OCI-LY1 (cell line): Measurements from ENCODE around the gene ENDOG.
A peak's percentile ranks its signal among the peaks of the same experiment; 100 is the strongest.

Experiments
- H2AFZ ChIP-seq: fragments of 200-600 bp; sonication (generic), shearing (Covaris generic); 2 replicates; pipeline ENCODE4 v1.6.0; 2014; ENCODE audit warnings: antibody characterized with exemption, mild to moderate bottlenecking, low read length
- H3F3A ChIP-seq: fragments of 200-600 bp; sonication (generic), shearing (Covaris generic); 2 replicates; pipeline ENCODE4 v1.6.0; 2014; ENCODE audit warnings: mild to moderate bottlenecking, antibody characterized with exemption, low read length, moderate library complexity; ENCODE audit not compliant: insufficient read depth
- H3K27ac ChIP-seq: fragments of 200-600 bp; sonication (generic); 2 replicates; pipeline ENCODE4 v1.5.1; 2014; ENCODE audit warnings: low read length, mixed run types, mild to moderate bottlenecking, low read depth; ENCODE audit not compliant: poor library complexity, severe bottlenecking
- H3K27me3 ChIP-seq: fragments of 200-600 bp; sonication (generic); 2 replicates; pipeline ENCODE4 v1.6.0; 2014; ENCODE audit warnings: antibody characterized with exemption, mild to moderate bottlenecking, low read length, moderate library complexity; ENCODE audit not compliant: insufficient read depth
- H3K36me3 ChIP-seq: fragments of 200-600 bp; sonication (generic); 2 replicates; pipeline ENCODE4 v1.6.1; 2014; ENCODE audit warnings: mild to moderate bottlenecking, antibody characterized with exemption, low read length, moderate library complexity, mixed read lengths; ENCODE audit not compliant: insufficient read depth
- H3K4me1 ChIP-seq: fragments of 200-600 bp; sonication (generic); 2 replicates; pipeline ENCODE4 v1.5.1; 2014; ENCODE audit warnings: mild to moderate bottlenecking, low read length, moderate library complexity; ENCODE audit not compliant: insufficient read depth, severe bottlenecking
- H3K4me2 ChIP-seq: fragments of 200-600 bp; sonication (generic), shearing (Covaris generic); 2 replicates; pipeline ENCODE4 v1.6.1; 2014; ENCODE audit warnings: low read length
- H3K4me3 ChIP-seq: fragments of 200-600 bp; sonication (generic); 2 replicates; pipeline ENCODE4 v1.5.1; 2014; ENCODE audit warnings: low read length, low read depth, mild to moderate bottlenecking, mixed read lengths; ENCODE audit not compliant: poor library complexity, severe bottlenecking
- H3K79me2 ChIP-seq: fragments of 200-600 bp; shearing (Covaris generic); 2 replicates; pipeline ENCODE4 v1.6.1; 2016; ENCODE audit warnings: mixed run types, low read length, mixed read lengths; ENCODE audit not compliant: insufficient read depth
- H3K9ac ChIP-seq: fragments of 200-600 bp; sonication (generic), shearing (Covaris generic); 2 replicates; pipeline ENCODE4 v1.6.1; 2014; ENCODE audit warnings: mild to moderate bottlenecking, low read length, mixed read lengths
- H3K9me2 ChIP-seq: fragments of 200-600 bp; sonication (generic), shearing (Covaris generic); 2 replicates; pipeline ENCODE4 v1.6.1; 2014; ENCODE audit warnings: low read depth, mild to moderate bottlenecking, low read length, mixed read lengths
- H3K9me3 ChIP-seq: fragments of 200-600 bp; shearing (Covaris generic); 2 replicates; pipeline ENCODE4 v1.6.1; 2014; ENCODE audit warnings: low read length, mixed read lengths
- H4K20me1 ChIP-seq: fragments of 200-600 bp; sonication (generic), shearing (Covaris generic); 2 replicates; pipeline ENCODE4 v1.6.0; 2016; ENCODE audit warnings: mild to moderate bottlenecking, low read length; ENCODE audit not compliant: insufficient read depth
- EZH2 ChIP-seq: fragments of 200-600 bp; sonication (generic), shearing (Covaris generic); IDR thresholded peaks from 2 replicates; pipeline ENCODE4 v1.8.0; 2017; ENCODE audit warnings: borderline replicate concordance, mixed run types, mild to moderate bottlenecking, antibody characterized with exemption, low read length, moderate library complexity, mixed read lengths
- TF ChIP-seq, protein P1 (sequence below): fragments of 200-600 bp; sonication (generic), shearing (Covaris generic); IDR thresholded peaks from 2 replicates; pipeline ENCODE4 v1.5.1; 2017; ENCODE audit warnings: mild to moderate bottlenecking, antibody characterized with exemption, low read length, moderate library complexity, mixed read lengths

ENDOG gene

DNA sequence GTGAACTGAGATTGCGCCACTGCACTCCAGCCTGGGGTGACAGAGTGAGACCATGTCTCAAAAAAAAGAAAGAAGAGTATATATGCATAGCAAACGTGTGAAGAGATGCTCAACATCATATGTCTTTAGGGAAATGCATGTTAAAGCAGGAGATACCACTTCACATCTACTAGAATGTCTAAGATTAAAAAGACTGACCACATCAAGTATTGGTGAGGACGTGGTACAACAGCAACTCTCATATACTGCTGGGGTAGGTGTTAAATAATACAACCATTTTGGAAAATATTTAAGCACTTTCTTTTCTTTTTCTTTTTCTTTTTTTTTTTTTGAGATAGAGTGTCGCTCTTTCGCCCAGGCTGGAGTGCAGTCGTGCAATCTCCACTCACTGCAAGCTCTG, 32.9 kb upstream of the ENDOG start:
- Histone ChIP-seq H3F3A (no peaks in the 10 kb centered on the region), H3K4me3 (no peak overlapping the region), H3K27me3 (no peaks in the 10 kb centered on the region), H3K4me1 (peaks cover 23% of the 10 kb centered on the region), H3K79me2 (peaks cover 6% of the 10 kb centered on the region; the same call in 1 of the 2 replicates), H3K36me3 (peaks cover 4% of the 10 kb centered on the region; the same call in 1 of the 2 replicates), H3K9ac (no peak overlapping the region), H3K27ac (no peak overlapping the region), H3K9me2 (no peaks in the 10 kb centered on the region), H3K4me2 (no peak overlapping the region), H3K9me3 (peaks cover 10% of the 10 kb centered on the region; the same call in 1 of the 2 replicates), H4K20me1 (no peaks in the 10 kb centered on the region), H2AFZ (no peak overlapping the region)
- TF ChIP-seq, protein P1, sequence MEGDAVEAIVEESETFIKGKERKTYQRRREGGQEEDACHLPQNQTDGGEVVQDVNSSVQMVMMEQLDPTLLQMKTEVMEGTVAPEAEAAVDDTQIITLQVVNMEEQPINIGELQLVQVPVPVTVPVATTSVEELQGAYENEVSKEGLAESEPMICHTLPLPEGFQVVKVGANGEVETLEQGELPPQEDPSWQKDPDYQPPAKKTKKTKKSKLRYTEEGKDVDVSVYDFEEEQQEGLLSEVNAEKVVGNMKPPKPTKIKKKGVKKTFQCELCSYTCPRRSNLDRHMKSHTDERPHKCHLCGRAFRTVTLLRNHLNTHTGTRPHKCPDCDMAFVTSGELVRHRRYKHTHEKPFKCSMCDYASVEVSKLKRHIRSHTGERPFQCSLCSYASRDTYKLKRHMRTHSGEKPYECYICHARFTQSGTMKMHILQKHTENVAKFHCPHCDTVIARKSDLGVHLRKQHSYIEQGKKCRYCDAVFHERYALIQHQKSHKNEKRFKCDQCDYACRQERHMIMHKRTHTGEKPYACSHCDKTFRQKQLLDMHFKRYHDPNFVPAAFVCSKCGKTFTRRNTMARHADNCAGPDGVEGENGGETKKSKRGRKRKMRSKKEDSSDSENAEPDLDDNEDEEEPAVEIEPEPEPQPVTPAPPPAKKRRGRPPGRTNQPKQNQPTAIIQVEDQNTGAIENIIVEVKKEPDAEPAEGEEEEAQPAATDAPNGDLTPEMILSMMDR = no peak
- no peak for TF ChIP-seq EZH2

DNA sequence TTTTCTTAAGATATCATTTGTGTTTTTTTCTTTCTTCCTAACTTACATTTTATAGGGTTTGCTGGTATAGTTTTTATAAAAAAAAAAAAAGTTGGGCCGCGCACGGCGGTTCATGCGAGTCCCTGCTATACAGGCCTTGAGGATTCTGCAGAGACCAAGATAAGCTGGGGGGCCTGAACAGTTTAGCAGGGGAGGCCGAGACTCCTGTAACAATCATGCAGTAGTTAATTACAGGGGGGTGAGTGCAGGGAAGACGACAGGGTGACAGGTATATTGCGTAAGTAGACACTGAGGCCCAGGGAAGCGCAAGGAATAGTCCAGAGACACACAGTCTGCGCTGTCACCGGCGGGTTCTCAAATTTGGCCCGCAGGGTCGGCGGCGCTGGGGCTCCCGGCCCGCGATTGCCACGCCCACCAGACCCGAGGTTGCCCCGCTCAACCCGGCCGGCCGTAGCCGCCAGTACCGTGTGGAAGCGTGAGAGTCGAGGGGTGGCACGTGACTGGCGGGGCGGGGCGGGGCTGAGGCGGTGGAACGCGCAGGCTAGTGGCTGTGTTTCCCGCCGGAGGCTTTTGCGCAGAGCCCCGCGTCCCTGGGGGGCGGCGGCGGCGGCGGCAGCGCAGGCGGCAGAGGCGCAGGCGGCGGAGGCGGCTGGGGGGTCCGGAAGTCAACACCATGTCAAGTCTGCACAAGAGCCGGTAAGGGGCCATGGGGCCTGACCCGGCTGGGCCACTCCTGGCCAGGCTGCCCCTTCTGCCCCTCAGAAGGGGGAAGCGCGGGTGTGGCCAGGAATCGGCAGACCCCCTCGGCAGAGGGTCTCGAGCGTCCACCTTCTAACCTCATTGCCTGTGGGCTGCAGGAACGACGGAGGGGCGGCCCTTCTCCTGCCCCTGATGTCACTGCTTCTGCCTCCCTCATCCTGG, 31.4 kb upstream of the ENDOG start, which contains the start of gene TBC1D13:
Gene TBC1D13 (plus strand): TSS at position 573 of the 921 bp plus-strand sequence. CDS start 101 bp downstream, at position 674.
- Histone ChIP-seq H3K4me2 (peak within 1 kb of the TSS; percentile 89), H2AFZ (peak within 1 kb of the TSS; percentile 87), H4K20me1 (no peaks in the 10 kb centered on the region), H3K4me1 (peaks cover 23% of the 10 kb centered on the region), H3K9ac (peak within 1 kb of the TSS; percentile 83), H3K27ac (peak within 1 kb of the TSS; percentile 43), H3K9me3 (peaks cover 5% of the 10 kb centered on the region; the same call in 1 of the 2 replicates), H3K36me3 (peaks cover 12% of the 10 kb centered on the region; the same call in 1 of the 2 replicates), H3K27me3 (no peaks in the 10 kb centered on the region), H3K79me2 (peaks cover 6% of the 10 kb centered on the region; the same call in 1 of the 2 replicates), H3K4me3 (peak within 1 kb of the TSS; percentile 82), H3F3A (no peaks in the 10 kb centered on the region), H3K9me2 (no peaks in the 10 kb centered on the region)
- TF ChIP-seq, protein P1 = no peak
- no peak for TF ChIP-seq EZH2

DNA sequence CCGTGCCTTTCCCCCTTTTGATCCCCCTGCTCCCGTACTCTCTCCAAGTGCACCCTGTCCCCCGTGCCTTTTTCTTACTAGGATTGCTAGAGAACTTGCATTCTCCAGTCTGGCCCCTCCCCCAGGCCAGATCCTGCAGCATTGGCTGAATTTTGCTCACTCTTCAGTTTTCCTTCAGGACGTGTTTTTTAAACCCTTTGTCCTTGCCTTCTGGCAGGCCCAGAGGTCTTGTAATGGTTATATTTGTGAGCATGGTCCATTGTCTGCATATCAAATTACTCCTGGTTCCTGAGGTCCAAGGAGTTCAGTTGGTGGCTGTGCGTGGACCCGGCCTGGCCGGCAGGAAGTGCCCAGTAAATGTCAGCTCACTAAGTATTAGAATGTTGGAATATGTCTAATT, 30.6 kb upstream of the ENDOG start:
- peaks cover 23% of the 10 kb centered on the region for H3K4me1 ChIP-seq
- H2AFZ ChIP-seq = no peak overlapping the region
- no peaks in the 10 kb centered on the region for H3K9me3 ChIP-seq
- peaks cover 19% of the 10 kb centered on the region; the same call in 1 of the 2 replicates for H3K36me3 ChIP-seq
- H3K4me2 ChIP-seq = peak overlapping the region; percentile 89
- H3K9ac ChIP-seq = peak overlapping the region; percentile 83
- H3K27ac ChIP-seq = peak overlapping the region; percentile 8
- no peaks in the 10 kb centered on the region for H3F3A ChIP-seq
- H3K4me3 ChIP-seq = peak overlapping the region; percentile 82
- no peaks in the 10 kb centered on the region for H3K9me2 ChIP-seq
- TF ChIP-seq EZH2 = no peak
- TF ChIP-seq, protein P1 = no peak
- H3K79me2 ChIP-seq = peaks cover 6% of the 10 kb centered on the region; the same call in 1 of the 2 replicates
- no peaks in the 10 kb centered on the region for H3K27me3 ChIP-seq
- H4K20me1 ChIP-seq = no peaks in the 10 kb centered on the region
